Fibroblast of skin of scalp (primary cell): ENCODE measurements around the gene BBOX1. TPM values are rescaled to one million over a fixed set of nuclear protein-coding genes. Genes with fewer than 3 reads are reported as not detected.
"Not testable (repeated sequence)": the region's sequence is repeated elsewhere in the genome, so short reads cannot be mapped to it uniquely, and the experiment has no call there.

ENCODE experiments used
- DNase-seq: peaks from one replicate; pipeline ENCODE4 v3.0.0-alpha.2; 2013
- polyA plus RNA-seq, 2 experiments: library from polyadenylated mRNA; unstranded; fragments of 120-200 nt; gene quantifications; one replicate each; pipeline ENCODE4 v1.2.1, GENCODE V29; 2013; ENCODE audit not compliant: insufficient read length in 2 of 2

The BBOX1 gene
- polyA plus RNA-seq (2013, experiment 1 of 2; ENCODE audit: insufficient read length): 0.31 TPM
- 0.54 TPM for polyA plus RNA-seq (2013, experiment 2 of 2; ENCODE audit: insufficient read length)

GRCh38 chr11:27040302-27041115 lies at the start of gene BBOX1:
Gene BBOX1 (plus strand): TSS chr11:27040815. CDS start chr11:27055431, 14,616 bp downstream.
- DNase-seq: no peak

GRCh38 chr11:26992031-26992541 lies 48.5 kb upstream of the BBOX1 start:
- peak; percentile 89 for DNase-seq

- peak; percentile 87 for DNase-seq
Measured at GRCh38 chr11:26993965-26994457, 46.6 kb upstream of the BBOX1 start, which contains the start of gene FIBIN. Gene FIBIN (plus strand): TSS chr11:26994112. CDS start chr11:26994527, 415 bp downstream.

- no peak for DNase-seq
Measured at GRCh38 chr11:26994631-26995095, 46.0 kb upstream of the BBOX1 start.

GRCh38 chr11:26995701-26996460 lies 44.7 kb upstream of the BBOX1 start:
- peak; percentile 25 for DNase-seq

GRCh38 chr11:26997378-26997777 lies 43.2 kb upstream of the BBOX1 start:
- no peak for DNase-seq

GRCh38 chr11:27001136-27001730 lies 39.4 kb upstream of the BBOX1 start:
- not testable (repeated sequence) for DNase-seq

- DNase-seq: no peak
Measured at GRCh38 chr11:27002431-27002830, 38.2 kb upstream of the BBOX1 start.

GRCh38 chr11:27002838-27003237 lies 37.8 kb upstream of the BBOX1 start:
- DNase-seq: no peak

- DNase-seq: no peak
Measured at GRCh38 chr11:27004103-27004502, 36.5 kb upstream of the BBOX1 start.

- DNase-seq: no peak
Measured at GRCh38 chr11:27008811-27009535, 31.6 kb upstream of the BBOX1 start.

- no peak for DNase-seq
Measured at GRCh38 chr11:27011560-27012233, 28.9 kb upstream of the BBOX1 start.

GRCh38 chr11:27012234-27012921 lies 28.2 kb upstream of the BBOX1 start:
- DNase-seq: peak; percentile 58

GRCh38 chr11:27013781-27014361 lies 26.7 kb upstream of the BBOX1 start:
- peak; percentile 73 for DNase-seq

- DNase-seq: peak; percentile 60
Measured at GRCh38 chr11:27018902-27019529, 21.6 kb upstream of the BBOX1 start.

- DNase-seq: peak; percentile 18
Measured at GRCh38 chr11:27020751-27021150, 19.9 kb upstream of the BBOX1 start.

- DNase-seq: no peak
Measured at GRCh38 chr11:27022659-27023251, 17.9 kb upstream of the BBOX1 start.

GRCh38 chr11:27024865-27025264 lies 15.8 kb upstream of the BBOX1 start:
- no peak for DNase-seq

GRCh38 chr11:27025312-27025955 lies 15.2 kb upstream of the BBOX1 start:
- no peak for DNase-seq
